CD4-positive, alpha-beta T cell treated with Interferon gamma for 1 hour (primary cell): ENCODE measurements around the gene PTPN21.
"Not testable (repeated sequence)": the region's sequence is repeated elsewhere in the genome, so short reads cannot be mapped to it uniquely, and the experiment has no call there.

Experiments used
- DNase-seq: peaks from one replicate; pipeline ENCODE4 v3.0.0-alpha.2; 2020

The PTPN21 gene

DNA sequence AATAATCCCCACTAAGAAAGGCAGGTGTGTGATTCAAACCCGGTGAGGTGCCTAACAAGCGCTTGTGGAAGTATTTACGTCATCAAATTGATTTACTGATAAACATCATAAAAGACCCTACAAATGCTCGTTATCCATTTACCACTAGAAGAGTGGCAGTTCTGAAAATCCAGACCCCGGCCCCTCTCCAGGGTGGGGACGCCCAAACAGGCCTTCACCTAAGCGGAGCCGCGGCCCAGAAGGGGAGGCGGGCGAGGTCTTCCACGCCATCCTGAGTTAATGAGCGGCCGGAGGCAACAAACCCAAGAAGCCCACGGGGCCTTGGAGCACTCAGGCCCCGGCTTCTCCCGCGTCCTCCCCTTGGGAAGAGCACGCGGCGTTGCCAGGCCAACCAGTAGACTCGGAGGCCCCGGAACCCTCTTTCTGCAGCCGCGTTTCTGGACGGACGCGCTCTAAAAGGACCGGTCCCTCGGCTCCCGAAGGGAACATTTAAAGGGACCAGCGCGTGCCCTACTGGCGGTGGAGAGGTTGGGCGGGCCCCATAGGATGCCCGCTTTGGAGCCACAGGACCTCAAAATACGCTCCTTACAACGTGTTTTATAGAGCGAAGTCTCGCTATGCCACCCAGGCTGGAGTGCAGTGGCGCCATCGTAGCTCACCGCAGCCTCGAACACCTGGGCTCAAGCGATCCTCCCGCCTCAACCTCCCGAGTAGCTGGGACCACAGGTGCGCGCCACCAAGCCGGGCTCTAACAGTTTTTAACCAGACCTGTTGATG lies 3.5 kb downstream of the PTPN21 start:
- DNase-seq: peak; percentile 34

DNA sequence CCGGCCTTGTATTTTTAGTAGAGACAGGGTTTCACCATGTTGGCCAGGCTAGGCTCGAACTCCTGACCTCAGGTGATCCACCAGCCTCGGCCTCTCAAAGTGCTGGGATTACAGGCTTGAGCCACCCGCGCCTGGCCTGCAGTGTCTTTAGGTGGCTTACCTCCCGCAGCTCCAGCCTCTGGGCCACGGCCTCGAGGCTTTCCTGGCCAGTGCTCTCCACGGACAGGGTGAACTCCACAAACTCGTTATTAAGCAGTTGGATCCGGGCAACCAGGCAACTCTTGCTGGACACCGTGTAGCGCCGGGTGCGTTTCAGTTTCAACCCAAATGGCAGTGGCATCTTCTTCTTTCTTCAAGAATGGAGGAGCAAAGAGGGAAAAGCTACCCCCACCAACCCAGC lies 4.7 kb downstream of the PTPN21 start:
- DNase-seq: no peak

DNA sequence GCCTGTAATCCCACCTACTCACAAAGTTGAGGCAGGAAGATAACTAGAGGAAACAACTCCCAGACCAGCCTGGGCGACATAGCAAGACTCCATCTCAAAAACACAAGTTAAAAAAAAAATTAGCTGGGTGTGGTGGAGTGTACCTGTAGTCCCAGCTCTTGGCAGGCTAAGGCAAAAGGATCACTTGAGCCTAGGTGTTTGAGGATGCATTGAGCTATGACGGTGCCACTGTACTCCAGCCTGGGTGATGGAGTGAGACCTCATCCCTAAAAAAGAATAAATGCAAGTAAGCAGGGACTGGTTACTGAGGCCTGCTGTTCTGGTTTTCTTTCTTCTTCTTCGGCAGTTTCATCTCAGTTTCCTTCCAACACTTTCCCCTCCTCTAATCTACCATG lies 7.4 kb downstream of the PTPN21 start:
- DNase-seq: no peak

DNA sequence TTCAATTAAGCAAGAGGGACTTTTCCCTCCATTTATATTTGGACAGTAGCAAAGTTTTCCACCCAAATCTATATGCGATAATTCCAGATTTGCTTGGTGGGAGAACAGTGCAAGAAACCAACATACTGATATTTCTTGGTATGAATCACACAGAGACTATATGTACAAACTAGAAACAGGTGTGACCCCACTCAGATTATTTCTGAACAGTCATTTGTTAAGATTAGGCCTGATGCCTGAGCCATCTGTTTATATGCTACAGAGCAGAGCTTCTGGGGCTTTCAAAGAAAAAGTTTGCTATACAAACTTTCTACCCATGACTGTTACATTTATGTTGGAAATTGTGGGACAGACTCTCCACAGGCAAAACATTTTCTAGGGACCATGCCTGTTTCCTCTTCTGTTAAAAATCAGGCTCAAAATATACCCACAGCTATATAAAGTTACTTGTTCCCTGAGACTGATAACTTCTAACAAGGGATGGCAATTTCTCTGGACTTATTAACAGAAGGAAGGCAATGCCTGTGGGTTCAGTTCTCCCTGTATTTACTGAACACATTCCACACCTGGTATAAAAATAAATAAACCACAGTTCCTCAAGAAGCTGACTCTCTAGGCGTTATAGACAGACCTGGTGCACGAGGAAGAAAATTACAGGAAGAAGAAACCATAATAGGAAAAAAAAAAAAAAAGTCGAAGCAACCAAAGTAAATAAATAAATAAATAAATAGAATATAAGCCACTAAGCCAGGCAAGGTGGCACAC lies 8.0 kb downstream of the PTPN21 start:
- DNase-seq: no peak

DNA sequence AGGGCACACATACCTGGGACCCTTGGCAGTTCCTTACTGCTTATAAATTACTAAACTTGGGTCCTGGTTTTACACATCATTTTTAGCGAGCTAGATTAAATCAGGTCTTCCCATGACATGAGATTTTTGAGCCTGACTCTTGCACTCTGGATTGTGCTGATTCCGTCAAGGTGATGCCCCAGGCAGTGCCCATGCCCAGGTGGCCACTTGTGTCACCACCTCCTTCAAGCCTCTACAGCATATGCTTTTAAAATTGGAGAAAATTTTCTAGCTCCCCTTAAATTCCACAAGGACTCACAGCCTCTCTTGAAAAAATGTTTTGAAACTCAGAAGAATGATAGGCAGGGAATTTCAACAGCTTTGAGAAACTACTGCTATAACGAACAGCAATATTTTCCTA lies 9.6 kb downstream of the PTPN21 start:
- DNase-seq: no peak

DNA sequence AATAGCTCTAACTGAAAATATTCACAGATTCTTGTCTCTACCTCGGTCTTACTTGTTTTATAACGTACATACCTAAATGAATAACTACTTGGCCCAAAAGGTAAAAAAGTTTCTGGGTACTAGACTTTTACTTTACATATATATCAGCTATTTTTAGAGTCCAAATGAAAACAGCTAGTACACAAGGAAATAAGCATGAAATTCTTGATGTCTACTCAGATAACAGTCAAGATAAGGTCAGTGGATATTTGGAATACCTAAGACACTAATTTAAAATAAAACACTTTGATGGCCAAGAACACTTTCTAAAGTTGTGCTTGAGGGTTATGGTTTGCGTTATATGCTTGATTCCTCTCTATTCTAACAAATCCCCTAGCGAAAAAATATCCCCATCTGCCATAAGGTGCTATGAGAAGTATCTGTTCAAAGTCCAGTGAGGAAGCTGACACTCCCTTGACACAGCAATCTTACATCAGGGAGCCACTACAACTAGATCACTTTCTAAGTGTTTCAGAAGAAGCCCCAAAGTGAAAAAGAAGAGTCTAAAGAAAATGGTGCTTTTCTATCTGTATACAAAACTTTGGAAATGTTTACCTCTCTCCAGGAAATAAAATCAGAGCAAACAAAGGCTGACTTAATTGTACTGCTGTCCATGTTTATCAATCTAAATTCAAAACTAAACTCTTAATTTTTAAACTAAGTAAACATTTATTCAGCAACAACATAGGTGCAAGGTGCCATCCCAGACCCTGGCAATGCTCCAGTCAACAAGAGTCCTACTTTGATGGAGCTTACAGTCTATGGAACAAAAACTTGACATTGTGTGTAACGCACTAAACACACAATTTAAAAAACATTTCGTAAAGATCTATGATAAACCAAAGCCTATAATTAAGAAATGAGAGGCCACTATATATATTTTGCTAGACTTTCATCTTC lies 11.7 kb downstream of the PTPN21 start:
- DNase-seq: no peak

DNA sequence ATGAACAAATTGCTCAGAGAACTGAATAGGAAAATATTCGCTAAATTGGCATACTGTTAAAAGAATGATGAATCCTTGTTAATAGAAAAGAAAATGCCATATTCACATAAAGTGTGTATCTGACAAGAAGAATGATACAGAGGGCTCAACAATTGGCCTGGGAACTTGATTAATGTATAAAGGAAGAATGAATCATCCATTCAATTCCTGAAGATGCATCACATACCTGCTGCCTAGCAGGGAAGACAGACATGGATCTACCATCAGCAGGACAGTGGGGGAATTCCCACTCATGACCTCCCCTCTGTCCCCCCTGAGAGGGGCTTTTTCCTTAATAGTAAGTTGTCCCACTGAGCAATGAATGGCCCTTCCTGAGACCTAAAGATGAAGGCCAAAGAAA lies 13.5 kb downstream of the PTPN21 start:
- no peak for DNase-seq

DNA sequence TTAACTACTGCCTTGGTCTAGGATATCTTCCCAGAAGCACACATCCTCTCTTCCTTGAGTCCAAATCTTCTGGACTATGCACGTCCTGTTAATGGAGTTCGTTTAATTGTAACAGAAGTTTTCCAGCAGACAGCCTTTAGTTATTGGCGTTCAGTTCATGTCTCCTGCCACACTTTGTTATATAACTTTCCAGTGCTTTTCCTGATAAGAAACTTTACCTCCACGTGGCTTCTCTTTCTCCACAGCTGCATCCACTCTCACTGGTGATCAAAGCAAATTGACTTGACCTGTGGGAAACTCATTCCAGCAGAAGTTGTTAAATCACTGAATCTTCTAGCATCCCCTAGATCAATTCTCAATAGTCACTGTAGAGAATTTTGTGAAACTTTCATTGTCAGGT lies 19.0 kb downstream of the PTPN21 start:
- DNase-seq: no peak

DNA sequence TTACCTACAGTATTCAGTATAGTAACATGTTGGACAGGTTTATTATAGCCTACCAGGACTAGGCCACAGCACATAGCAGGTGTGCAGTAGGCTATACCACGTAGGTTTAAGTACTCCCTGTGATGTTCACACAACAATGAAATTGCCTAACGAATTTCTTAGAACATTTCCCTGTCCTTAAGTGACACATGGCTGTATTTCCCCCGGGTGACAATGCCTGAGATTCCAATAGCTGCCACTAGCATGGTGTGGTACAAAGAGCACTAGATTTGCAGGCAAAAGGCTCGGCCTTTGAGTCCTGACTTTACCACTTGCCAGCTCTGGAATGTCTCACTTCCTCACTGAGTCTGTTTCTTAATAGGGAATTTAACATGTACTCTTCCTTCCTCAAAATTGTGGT lies 19.7 kb downstream of the PTPN21 start:
- no peak for DNase-seq

DNA sequence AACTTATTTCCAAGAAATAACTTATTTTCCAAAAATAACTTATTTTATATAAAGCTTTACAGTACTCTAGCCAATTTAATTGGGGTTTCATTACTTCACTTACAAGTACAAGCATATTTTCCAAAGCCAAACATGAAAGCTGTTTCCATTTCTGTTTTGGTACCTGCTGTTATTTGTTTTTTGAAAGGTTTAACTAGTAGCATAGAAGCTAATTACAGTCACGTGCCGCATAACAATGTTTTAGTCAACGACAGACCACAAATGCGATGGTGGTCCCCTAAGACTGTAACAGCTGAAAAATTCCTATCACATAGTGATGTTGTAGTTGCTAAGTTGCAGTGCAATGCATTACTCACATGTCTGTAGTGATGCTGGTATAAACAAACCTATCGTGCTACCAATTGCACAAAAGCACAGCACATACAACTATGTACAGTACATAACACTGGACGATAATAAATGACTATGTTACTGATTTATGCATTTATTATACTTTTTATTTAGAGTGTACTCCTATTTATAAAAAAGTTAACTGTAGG lies 21.7 kb downstream of the PTPN21 start:
- no peak for DNase-seq

DNA sequence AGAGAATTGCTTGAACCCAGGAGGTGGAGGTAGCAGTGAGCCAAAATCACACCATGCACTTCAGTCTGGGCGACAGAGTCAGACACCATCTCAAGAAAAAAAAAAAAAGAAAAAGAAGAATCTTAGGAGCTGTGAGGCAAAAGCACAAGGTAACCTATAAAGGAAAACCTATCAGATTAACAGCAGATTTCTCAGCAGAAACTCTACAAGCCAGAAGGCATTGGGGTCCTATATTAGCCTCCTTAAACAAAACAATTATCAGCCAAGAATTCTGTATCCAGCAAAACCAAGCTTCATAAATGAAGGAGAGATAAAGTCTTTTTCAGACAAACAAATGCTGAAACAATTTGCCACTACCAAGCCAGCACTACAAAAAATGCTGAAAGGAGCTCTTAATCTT lies 24.9 kb downstream of the PTPN21 start:
- DNase-seq: not testable (repeated sequence)

DNA sequence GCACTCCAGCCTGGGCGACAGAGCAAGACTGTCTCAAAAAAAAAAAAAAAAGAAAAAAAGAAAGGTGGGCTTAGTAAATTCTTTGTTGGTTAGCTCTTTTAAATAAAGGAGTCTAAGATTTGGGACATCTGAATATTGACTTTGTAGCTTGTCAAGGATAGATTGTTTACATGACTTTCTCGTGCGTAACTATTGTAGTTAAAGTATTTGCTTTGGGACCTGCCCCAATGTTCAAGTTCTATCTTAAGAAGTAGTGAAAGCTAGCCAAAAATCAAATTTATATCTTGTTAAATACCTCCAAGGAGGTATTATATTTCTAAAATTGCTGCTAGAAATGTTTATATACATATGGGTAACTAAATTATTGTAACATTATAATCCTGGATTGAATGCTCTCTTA lies 32.4 kb downstream of the PTPN21 start:
- DNase-seq: no peak

DNA sequence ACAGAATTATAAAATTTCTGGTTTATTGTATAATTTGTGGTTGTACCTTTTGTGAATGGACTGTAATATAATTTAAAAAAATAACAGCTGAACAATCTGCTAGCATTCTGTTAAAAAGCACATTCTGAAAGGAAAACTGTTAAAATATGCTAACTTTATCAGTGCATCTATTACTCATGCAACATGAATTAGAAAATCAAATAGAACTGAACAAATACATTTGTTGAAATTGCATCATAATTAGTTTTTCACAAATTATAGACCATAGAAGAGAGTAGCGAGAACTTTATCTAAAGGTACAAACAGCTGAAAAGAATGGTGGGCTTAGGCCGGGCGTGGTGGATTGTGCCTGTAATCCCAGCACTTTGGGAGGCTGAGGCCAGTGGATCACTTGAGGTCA lies 33.0 kb downstream of the PTPN21 start:
- DNase-seq: no peak

DNA sequence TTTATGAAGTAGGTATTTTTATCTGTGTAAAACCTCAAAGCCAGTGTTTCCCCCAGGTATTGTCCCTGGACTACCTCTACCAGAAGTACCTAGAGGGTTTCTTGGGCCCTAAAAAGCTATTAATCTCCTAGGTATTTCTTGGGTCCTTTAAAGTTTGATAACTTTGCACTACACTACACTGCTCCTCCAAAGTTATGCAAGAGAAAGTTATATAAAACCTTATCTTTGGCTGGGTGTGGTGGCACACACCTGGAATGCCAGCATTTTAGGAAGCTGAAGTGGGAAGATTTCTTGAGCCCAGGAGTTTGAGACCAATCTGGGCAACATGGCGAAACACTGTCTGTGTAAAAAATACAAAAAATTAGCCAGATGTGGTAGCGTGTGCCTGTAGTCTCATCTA lies 34.9 kb downstream of the PTPN21 start:
- DNase-seq: no peak

DNA sequence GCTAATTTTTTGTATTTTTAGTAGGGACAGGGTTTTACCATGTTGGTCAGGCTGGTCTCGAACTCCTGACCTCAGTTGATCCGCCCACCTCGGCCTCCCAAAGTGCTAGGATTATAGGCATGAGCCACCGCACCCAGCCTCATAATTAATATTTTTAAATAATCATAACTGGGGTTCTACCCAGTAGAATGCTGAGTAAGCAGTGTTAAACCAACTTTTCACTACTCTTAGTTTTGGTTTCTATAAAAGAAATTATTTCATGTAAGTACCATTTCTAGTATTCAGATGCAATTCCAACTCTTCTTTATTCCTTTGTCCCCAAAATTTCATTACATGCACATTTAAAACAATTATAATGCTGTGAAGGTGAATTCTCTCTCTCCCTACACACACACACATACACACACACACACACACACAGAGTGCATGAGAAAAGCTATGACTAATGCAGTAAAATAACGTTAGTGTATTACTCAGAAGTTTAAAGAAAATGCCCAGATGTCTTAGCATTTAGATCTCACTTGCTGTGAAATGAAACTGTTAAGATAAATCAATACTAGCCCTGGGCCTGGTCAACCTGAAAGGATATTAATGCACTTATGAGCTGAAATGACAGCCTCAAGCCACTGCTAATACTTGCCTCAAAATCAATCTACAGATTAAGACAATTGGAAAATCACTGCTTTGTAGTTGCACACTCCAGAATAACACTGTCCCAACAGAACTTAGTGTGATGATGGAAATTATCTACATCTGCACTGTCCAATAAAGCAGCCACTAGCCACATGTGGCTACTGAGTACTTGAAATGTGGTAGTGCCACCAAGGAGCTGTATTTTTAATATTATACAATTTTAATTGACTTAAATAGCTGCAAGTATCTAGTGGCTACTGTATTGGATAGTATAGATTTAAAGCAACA lies 36.0 kb downstream of the PTPN21 start:
- DNase-seq: no peak

DNA sequence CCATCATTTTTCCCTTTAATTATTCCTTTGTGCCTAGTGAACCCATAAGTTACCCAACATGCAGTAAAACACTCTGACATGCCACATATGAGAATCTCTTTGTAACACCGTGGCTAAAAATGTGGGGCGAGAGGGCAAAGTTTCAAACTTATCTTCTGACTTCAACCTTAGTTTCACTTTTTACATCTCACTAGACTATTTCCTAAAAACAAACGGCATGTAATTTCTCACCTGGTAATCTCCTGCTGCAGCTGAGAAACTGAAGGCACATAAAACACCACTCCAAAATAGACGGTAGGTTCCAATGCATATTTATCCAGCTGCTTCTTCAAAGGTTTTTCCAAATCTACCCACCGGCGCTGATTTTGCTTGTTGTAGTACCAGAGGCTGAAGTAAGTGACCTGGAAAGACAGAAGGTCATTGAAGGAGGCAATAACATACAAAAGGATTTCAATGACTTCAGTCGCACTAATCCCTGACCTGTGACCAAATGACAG lies 37.9 kb downstream of the PTPN21 start:
- no peak for DNase-seq

DNA sequence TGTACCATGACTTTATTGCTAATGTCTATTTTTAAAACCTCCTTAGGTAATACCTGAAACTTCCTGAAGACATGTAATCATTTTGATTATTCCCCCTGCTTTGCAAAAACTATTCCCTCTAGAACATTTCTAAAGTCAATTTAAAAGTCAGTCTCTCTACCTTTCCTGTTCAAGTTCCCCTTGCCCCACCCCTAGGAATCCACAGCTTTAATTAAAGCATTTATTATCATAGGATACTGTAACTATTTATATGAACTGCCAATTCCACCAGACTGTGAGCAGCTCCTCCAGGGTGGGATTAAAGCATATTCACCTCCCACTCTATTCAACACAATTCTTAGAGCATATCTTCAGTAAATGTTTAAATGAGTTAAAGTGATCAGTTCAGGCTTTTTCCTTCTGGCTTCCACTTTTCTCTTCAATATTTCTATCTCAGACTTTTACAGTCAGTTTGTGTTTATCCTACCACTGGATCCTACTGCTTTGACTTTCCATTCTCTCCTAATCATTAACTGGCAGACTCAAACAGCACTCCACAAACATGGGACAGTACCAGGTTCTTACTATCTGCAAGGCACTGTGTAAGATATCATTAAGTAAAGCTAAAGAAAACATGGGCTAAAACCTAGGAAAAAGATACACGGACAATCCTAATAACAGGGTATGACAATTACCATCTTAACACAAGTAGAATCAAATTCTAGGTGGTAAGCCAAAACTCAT lies 39.1 kb downstream of the PTPN21 start:
- no peak for DNase-seq

DNA sequence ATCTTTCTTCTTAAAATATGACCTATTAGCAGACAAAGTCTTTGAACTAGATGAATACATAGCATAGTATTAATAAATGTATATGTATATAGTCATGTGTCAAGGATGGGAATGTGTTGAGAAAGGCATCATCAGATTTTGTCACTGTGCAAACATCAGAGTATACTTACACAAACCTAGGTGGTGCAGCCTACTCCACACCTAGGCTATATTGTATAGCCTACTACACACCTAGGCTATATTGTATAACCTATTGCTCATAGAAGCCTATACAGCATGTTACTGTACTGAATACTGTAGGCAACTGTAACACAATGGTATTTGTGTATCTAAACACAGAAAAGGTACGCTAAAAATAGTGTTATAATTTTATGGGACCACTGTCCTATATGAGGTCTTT lies 47.6 kb downstream of the PTPN21 start:
- no peak for DNase-seq

DNA sequence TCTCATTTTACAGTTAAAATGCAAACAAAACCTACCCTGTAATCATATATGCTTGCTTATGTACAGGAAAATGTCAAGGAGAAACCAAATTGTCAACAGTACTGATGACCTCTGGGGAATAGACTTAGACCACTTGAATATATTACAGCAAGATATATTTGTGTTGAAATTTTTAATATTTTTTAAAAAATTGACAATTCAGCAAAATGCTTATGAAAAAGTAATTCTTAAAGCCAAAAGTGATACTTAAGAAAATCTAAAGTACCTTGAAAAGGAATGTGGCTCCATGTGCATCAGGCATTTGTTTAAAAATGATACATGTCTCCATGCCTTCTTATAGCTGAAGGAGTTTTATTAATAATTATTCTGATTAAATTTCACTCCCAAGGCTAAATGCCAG lies 49.2 kb downstream of the PTPN21 start:
- DNase-seq: no peak

DNA sequence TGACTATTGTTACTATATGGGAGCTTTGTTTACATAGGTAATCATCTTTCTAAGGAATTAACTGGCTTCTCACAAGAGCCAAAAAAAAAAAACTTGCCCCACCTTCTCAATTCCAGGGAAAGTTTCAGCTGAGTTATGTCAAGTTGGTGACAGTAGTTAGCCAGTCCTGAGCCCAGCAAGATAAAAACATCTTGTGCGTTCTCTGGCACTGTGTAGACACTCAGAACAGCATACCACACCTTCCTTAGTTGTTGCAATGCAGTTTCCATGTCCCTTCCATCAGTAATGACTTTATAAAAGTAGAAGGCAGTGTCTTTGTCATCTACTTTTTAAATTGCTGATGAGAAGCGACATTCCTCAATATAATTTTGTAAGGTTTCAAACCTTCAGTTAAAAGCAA lies 50.2 kb downstream of the PTPN21 start:
- DNase-seq: no peak

DNA sequence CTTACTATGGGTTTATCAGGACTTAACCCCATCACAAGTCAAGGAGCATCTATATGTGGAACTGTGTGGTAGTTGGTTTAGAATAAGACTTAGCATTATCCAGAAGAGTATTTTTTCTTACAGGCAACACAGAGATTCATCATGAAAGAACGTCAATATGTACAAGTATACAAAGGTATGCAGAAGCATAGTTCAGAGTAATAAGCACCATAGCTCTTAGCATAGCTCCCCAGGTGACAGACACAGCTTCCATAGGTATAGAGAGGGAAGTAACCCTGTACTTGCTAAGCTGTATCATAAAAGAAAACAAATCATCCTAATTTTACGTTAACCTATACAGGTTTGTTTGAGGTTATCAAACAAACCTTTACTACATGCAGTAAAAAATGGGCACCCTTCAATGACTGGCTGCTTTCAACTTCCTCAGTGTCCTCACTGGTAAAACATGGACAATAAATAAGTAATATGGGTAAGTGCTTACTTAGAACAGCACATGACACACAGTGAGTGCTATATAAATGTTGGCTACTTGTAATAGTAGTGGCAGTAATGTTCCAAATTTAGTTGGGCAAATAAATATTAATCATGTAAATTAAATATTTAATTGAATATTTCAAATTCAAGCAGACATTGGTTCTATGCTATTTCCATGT lies 50.9 kb downstream of the PTPN21 start:
- DNase-seq: no peak
